ENCODE results near the gene TPI1.
A peak's percentile ranks its signal among the peaks of the same experiment; 100 is the strongest.

TPI1 gene

DNA sequence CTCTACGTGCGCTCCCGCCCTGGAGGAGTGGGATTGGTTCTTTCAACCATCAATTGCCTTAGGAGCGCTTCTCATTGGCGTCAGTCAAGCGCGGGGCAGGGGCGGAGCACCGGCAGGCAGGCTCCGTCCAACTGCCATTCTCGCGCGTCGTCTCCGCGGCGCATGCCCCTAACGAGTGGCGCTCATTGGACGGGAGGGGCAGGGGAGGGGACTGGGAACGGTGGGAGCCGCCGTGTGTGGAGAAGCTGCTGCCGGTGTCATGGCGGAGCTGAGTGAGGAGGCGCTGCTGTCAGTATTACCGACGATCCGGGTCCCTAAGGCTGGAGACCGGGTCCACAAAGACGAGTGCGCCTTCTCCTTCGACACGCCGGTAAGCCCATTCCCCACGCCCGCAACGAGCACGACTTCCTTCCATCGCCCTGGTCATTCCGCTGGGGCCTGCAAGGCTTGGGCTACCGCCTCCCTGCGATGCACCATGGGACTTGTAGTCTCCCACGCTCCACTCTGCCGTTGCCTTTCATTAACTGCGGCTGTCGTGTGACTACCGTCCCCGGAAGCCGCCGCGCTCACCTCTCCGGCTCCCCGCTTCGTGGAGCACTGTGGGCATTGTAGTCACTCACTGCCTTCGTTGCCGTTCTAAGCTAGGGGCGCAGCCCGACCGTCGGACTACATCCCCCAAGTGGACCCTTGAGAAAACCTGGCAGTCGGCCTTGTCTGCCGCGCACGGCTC lies 15.2 kb upstream of the TPI1 start, which contains the start of gene USP5:
Gene USP5 (plus strand): TSS at position 230 of the 730 bp plus-strand sequence. CDS start 30 bp downstream, at position 260.
- Histone ChIP-seq H3K36me3 (ENCODE audit: control insufficient read depth, low read depth, low read length) (peaks cover 45% of the 10 kb centered on the region), H3K4me3 (ENCODE audit: low read length) (peak within 1 kb of the TSS; percentile 85)

DNA sequence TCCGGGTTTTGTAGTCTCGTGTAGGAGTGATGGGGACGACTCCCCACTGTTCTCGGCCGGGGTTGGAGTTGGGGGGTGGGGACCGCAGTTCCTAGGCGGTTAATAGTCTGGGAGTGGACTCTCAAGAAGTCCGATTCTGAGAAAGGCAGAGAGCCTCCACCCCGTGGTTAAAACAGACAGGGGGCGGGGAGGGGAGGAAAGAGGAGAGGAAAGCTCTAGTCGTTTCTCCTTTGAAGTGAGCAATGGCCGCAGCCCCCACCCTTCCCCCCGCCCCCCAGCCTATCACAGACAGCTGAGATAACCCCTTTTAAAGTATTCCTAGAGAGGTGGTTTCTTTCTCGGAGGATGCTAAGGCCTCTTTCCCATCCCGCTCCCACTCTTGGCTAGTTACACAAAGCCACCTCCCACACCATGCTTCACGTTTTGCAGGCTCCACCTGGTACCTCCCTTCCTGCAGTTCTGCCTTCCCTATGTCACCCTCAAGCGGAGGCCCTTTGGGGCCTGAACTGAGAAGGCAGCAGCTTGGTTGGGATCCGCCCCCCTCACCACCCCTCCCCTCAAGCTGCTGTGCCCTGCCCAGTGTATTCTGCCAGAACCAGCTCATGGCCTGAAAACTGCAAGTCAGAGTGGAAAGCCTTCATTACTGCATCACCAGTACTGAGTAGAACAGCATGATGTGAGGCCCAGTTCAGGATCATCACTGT lies 14.5 kb upstream of the TPI1 start:
- H3K9ac ChIP-seq (ENCODE audit: low read length), result peak overlapping the region; percentile 57
- peak overlapping the region; percentile 85 for H3K4me3 ChIP-seq (ENCODE audit: low read length)
- H3K27me3 ChIP-seq (ENCODE audit: control insufficient read depth, insufficient read depth, low read length), result no peaks in the 10 kb centered on the region
- peaks cover 4% of the 10 kb centered on the region for H3K4me1 ChIP-seq (ENCODE audit: control insufficient read depth, low read depth, low read length)
- H3K36me3 ChIP-seq (ENCODE audit: control insufficient read depth, low read depth, low read length), result peaks cover 45% of the 10 kb centered on the region
- H3K9me3 ChIP-seq (ENCODE audit: control insufficient read depth, low read depth, low read length), result no peaks in the 10 kb centered on the region
- no peak overlapping the region for H3K27ac ChIP-seq (ENCODE audit: low read length)

More for the DNA sequence above, 15.2 kb upstream of the TPI1 start, which contains the start of gene USP5:
- Histone ChIP-seq H3K9me3 (ENCODE audit: control insufficient read depth, low read depth, low read length) (no peaks in the 10 kb centered on the region), H3K9ac (ENCODE audit: low read length) (peak within 1 kb of the TSS; percentile 84), H3K4me1 (ENCODE audit: control insufficient read depth, low read depth, low read length) (peaks cover 4% of the 10 kb centered on the region), H3K27ac (ENCODE audit: low read length) (peak within 1 kb of the TSS; percentile 78), H3K27me3 (ENCODE audit: control insufficient read depth, insufficient read depth, low read length) (no peaks in the 10 kb centered on the region)

DNA sequence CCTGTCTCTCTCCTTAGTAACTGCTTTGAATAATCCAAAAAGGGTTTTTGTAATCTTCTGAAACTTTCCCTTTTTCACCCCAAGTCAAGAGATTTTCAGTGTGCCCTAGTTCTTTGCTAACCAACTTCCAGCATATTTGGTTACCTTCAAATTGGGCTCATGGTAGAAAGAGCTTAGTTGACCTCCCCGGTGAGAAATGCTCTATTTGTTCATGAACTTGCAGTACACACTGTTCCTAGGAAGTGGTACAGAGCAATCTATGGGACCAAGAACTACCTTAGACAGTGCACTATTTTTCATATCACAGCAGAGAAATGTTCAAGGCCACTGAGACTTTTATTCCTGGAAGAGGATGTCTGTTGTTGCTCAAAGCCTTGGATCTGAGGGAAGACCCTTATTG lies 13.7 kb upstream of the TPI1 start:
- no peaks in the 10 kb centered on the region for H3K9me3 ChIP-seq (ENCODE audit: control insufficient read depth, low read depth, low read length)
- peaks cover 4% of the 10 kb centered on the region for H3K4me1 ChIP-seq (ENCODE audit: control insufficient read depth, low read depth, low read length)
- H3K27ac ChIP-seq (ENCODE audit: low read length), result no peak overlapping the region
- H3K9ac ChIP-seq (ENCODE audit: low read length), result no peak overlapping the region
- H3K36me3 ChIP-seq (ENCODE audit: control insufficient read depth, low read depth, low read length), result peaks cover 46% of the 10 kb centered on the region
- no peak overlapping the region for H3K4me3 ChIP-seq (ENCODE audit: low read length)
- H3K27me3 ChIP-seq (ENCODE audit: control insufficient read depth, insufficient read depth, low read length), result no peaks in the 10 kb centered on the region

DNA sequence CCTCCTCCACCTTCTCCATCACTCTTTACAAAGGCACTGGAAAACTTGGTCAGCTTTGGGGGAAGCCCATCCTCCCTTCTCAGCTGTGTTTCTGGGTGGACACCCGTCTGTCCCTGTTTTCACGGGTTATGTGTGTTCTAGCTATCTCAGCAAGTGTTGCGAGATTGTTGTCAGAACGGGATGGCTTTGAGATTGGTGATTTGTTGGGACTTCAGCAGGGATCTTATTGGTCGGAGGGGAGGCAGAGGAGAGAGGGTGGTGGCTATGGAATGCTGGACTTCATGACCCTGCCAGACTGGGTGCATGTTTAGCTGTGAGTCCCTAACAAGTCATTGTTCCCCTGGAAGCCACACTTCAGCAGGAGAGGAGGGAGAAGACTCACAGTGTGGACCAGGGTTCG lies 13.3 kb upstream of the TPI1 start:
- H3K27me3 ChIP-seq (ENCODE audit: control insufficient read depth, insufficient read depth, low read length), result no peaks in the 10 kb centered on the region
- peaks cover 42% of the 10 kb centered on the region for H3K36me3 ChIP-seq (ENCODE audit: control insufficient read depth, low read depth, low read length)
- no peak overlapping the region for H3K9ac ChIP-seq (ENCODE audit: low read length)
- H3K4me3 ChIP-seq (ENCODE audit: low read length), result no peak overlapping the region
- H3K4me1 ChIP-seq (ENCODE audit: control insufficient read depth, low read depth, low read length), result peaks cover 4% of the 10 kb centered on the region
- H3K9me3 ChIP-seq (ENCODE audit: control insufficient read depth, low read depth, low read length), result no peaks in the 10 kb centered on the region
- H3K27ac ChIP-seq (ENCODE audit: low read length), result no peak overlapping the region

DNA sequence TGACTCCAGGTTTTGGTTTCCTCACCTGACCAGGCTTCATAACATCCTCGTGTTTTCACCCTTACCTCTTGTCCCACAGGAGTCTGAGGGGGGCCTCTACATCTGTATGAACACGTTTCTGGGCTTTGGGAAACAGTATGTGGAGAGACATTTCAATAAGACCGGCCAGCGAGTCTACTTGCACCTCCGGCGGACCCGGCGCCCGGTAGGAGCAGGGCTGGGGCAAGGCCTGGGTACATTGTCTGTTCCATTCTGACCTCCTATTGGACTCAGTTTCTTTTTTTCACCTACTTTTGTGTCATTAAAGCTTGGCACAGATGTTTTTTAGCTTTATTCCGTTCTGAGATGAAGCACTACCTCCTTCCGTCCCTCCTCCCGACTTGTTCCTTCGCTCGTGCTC lies 12.0 kb upstream of the TPI1 start:
- Histone ChIP-seq H3K4me1 (ENCODE audit: control insufficient read depth, low read depth, low read length) (peaks cover 4% of the 10 kb centered on the region), H3K27ac (ENCODE audit: low read length) (no peak overlapping the region), H3K4me3 (ENCODE audit: low read length) (no peak overlapping the region), H3K9me3 (ENCODE audit: control insufficient read depth, low read depth, low read length) (no peaks in the 10 kb centered on the region), H3K9ac (ENCODE audit: low read length) (no peak overlapping the region), H3K27me3 (ENCODE audit: control insufficient read depth, insufficient read depth, low read length) (no peaks in the 10 kb centered on the region), H3K36me3 (ENCODE audit: control insufficient read depth, low read depth, low read length) (peaks cover 38% of the 10 kb centered on the region)

DNA sequence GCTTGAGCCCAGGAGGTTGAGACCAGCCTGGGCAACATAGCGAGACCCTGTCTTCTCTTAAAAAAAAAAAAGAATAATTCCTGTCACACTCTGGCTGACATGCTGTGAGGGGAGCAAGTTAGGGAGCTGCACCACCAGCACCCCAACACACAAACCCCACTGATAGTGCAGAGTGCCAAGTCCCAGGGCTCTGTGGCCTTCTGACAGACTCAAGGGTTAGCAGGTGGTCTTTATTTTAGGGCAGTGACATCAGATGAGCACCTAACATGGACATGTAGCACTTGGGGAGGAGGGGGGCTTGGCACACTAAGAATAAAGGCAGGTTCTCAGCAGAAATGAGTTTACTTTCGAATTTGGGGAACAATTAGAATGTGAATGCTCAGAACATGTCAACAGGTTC lies 8.5 kb upstream of the TPI1 start:
- H3K9me3 ChIP-seq (ENCODE audit: control insufficient read depth, low read depth, low read length), result no peaks in the 10 kb centered on the region
- H3K9ac ChIP-seq (ENCODE audit: low read length), result no peak overlapping the region
- no peak overlapping the region for H3K4me3 ChIP-seq (ENCODE audit: low read length)
- peaks cover 69% of the 10 kb centered on the region for H3K36me3 ChIP-seq (ENCODE audit: control insufficient read depth, low read depth, low read length)
- H3K27ac ChIP-seq (ENCODE audit: low read length), result no peak overlapping the region
- H3K27me3 ChIP-seq (ENCODE audit: control insufficient read depth, insufficient read depth, low read length), result no peaks in the 10 kb centered on the region
- no peaks in the 10 kb centered on the region for H3K4me1 ChIP-seq (ENCODE audit: control insufficient read depth, low read depth, low read length)

DNA sequence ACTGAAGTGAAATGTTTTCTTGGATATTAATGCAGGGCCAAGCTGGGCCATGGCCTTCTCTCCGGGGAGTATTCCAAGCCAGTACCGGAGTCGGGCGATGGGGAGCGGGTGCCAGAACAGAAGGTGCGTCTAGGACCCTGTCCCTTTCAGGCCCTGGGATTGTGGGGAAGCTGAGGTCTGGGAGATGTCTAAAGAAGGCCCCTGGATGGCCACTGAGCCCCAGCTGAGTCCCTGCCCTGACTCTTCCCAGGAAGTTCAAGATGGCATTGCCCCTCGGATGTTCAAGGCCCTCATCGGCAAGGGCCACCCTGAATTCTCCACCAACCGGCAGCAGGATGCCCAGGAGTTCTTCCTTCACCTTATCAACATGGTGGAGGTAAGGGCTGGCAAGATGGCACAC lies 7.2 kb upstream of the TPI1 start:
- H3K9me3 ChIP-seq (ENCODE audit: control insufficient read depth, low read depth, low read length), result no peaks in the 10 kb centered on the region
- H3K27ac ChIP-seq (ENCODE audit: low read length), result no peak overlapping the region
- H3K4me1 ChIP-seq (ENCODE audit: control insufficient read depth, low read depth, low read length), result no peaks in the 10 kb centered on the region
- H3K27me3 ChIP-seq (ENCODE audit: control insufficient read depth, insufficient read depth, low read length), result no peaks in the 10 kb centered on the region
- H3K4me3 ChIP-seq (ENCODE audit: low read length), result no peak overlapping the region
- no peak overlapping the region for H3K9ac ChIP-seq (ENCODE audit: low read length)
- peaks cover 78% of the 10 kb centered on the region for H3K36me3 ChIP-seq (ENCODE audit: control insufficient read depth, low read depth, low read length)

DNA sequence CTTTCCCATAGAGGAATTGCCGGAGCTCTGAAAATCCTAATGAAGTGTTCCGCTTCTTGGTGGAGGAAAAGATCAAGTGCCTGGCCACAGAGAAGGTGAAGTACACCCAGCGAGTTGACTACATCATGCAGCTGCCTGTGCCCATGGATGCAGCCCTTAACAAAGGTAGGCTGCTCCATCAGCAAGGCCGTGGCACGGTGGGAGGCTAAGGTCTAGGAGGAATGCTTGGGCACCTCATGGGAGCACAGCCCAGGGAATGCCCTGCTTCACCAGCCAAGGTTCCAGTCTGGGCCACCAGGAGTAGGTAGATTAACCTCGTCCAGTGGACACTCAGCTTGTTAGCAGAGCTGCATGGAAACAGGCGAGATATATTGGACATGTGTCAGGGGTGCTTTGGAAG lies 6.4 kb upstream of the TPI1 start:
- Histone ChIP-seq H3K9me3 (ENCODE audit: control insufficient read depth, low read depth, low read length) (no peaks in the 10 kb centered on the region), H3K36me3 (ENCODE audit: control insufficient read depth, low read depth, low read length) (peaks cover 79% of the 10 kb centered on the region), H3K27ac (ENCODE audit: low read length) (no peak overlapping the region), H3K9ac (ENCODE audit: low read length) (no peak overlapping the region), H3K4me3 (ENCODE audit: low read length) (no peak overlapping the region), H3K4me1 (ENCODE audit: control insufficient read depth, low read depth, low read length) (peaks cover 5% of the 10 kb centered on the region), H3K27me3 (ENCODE audit: control insufficient read depth, insufficient read depth, low read length) (no peaks in the 10 kb centered on the region)

DNA sequence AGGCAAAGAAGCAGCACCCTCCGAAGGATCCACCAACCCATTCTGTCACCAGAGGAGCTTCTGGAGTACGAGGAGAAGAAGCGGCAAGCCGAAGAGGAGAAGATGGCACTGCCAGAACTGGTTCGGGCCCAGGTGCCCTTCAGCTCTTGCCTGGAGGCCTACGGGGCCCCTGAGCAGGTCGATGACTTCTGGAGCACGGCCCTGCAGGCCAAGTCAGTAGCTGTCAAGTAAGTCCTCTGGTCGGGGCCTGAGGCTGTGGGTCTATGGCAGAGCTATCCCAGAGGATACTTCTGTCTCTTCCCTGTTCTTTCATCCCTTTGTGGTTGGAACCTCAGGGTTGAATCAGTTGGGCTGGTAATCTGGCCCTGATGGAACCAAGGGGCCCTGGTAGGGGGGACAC lies 5.9 kb upstream of the TPI1 start:
- Histone ChIP-seq H3K27ac (ENCODE audit: low read length) (no peak overlapping the region), H3K9ac (ENCODE audit: low read length) (no peak overlapping the region), H3K27me3 (ENCODE audit: control insufficient read depth, insufficient read depth, low read length) (no peaks in the 10 kb centered on the region), H3K4me1 (ENCODE audit: control insufficient read depth, low read depth, low read length) (peaks cover 9% of the 10 kb centered on the region), H3K36me3 (ENCODE audit: control insufficient read depth, low read depth, low read length) (peaks cover 75% of the 10 kb centered on the region), H3K9me3 (ENCODE audit: control insufficient read depth, low read depth, low read length) (no peaks in the 10 kb centered on the region), H3K4me3 (ENCODE audit: low read length) (no peak overlapping the region)

DNA sequence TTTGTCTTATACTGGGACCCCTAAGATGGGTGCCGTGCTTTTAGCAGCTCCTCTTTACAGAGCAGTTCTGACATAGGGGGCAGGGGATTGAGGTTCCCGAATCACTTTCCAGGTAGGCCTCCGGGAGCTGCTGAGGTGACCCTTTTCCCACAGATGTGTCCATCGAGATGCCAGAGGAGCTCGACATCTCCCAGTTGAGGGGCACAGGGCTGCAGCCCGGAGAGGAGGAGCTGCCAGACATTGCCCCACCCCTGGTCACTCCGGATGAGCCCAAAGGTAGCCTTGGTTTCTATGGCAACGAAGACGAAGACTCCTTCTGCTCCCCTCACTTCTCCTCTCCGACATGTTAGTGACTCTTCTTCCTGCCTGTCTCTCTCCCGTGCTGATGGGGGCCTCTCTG lies 4.3 kb upstream of the TPI1 start:
- H3K4me3 ChIP-seq (ENCODE audit: low read length), result no peak overlapping the region
- H3K4me1 ChIP-seq (ENCODE audit: control insufficient read depth, low read depth, low read length), result peaks cover 15% of the 10 kb centered on the region
- peaks cover 59% of the 10 kb centered on the region for H3K36me3 ChIP-seq (ENCODE audit: control insufficient read depth, low read depth, low read length)
- H3K27me3 ChIP-seq (ENCODE audit: control insufficient read depth, insufficient read depth, low read length), result no peaks in the 10 kb centered on the region
- H3K27ac ChIP-seq (ENCODE audit: low read length), result no peak overlapping the region
- no peak overlapping the region for H3K9ac ChIP-seq (ENCODE audit: low read length)
- H3K9me3 ChIP-seq (ENCODE audit: control insufficient read depth, low read depth, low read length), result no peaks in the 10 kb centered on the region

DNA sequence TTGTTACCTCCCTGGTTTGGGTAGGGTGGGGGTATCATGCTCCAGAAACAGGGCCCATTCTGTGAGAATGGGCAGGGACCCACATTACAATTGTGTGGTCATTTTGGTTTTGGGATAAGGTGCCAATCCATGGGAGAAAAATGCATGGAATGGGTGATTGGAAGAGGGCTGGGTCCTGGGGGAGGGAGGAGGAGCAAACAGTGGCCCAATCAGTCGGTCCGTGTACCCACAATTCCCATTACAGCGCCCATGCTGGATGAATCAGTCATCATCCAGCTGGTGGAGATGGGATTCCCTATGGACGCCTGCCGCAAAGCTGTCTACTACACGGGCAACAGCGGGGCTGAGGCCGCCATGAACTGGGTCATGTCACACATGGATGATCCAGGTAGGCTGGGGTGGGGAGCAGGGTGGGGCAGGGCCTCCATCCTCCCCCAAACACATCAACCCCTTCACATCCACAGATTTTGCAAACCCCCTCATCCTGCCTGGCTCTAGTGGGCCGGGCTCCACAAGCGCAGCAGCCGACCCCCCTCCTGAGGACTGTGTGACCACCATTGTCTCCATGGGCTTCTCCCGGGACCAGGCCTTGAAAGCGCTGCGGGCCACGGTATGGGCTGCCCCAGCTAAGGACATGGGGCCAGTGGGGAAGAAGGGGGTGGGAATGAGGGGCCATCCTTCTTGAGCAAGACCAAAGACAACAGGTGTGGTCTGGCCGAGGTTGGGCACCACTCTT lies 3.6 kb upstream of the TPI1 start:
- peaks cover 15% of the 10 kb centered on the region for H3K4me1 ChIP-seq (ENCODE audit: control insufficient read depth, low read depth, low read length)
- H3K4me3 ChIP-seq (ENCODE audit: low read length), result no peak overlapping the region
- H3K9me3 ChIP-seq (ENCODE audit: control insufficient read depth, low read depth, low read length), result no peaks in the 10 kb centered on the region
- H3K27ac ChIP-seq (ENCODE audit: low read length), result no peak overlapping the region
- peaks cover 53% of the 10 kb centered on the region for H3K36me3 ChIP-seq (ENCODE audit: control insufficient read depth, low read depth, low read length)
- no peak overlapping the region for H3K9ac ChIP-seq (ENCODE audit: low read length)
- no peaks in the 10 kb centered on the region for H3K27me3 ChIP-seq (ENCODE audit: control insufficient read depth, insufficient read depth, low read length)

Data from iPS-18a (cell line).